HEK293 (cell line): ENCODE data around the gene CD44.

Experiments
- ATF2 ChIP-seq: fragments of 450-650 bp; formaldehyde crosslinking; IDR thresholded peaks from 2 replicates; pipeline ENCODE4 v1.5.1; 2016; ENCODE audit warnings: missing biosample characterization, missing genetic modification characterization, low read depth
- CTCF ChIP-seq: fragments of 450-650 bp; formaldehyde crosslinking; IDR thresholded peaks from 2 replicates; pipeline ENCODE4 v1.5.1; 2016; ENCODE audit warnings: missing biosample characterization, missing genetic modification characterization
- REST ChIP-seq: fragments of 450-650 bp; formaldehyde crosslinking; IDR thresholded peaks from 2 replicates; pipeline ENCODE4 v1.5.1; 2016; ENCODE audit warnings: missing biosample characterization, missing genetic modification characterization
- SP7 ChIP-seq: fragments of 450-650 bp; formaldehyde crosslinking; IDR thresholded peaks from 2 replicates; pipeline ENCODE4 v1.5.1; 2016; ENCODE audit warnings: missing biosample characterization, missing genetic modification characterization
- ZBTB17 ChIP-seq: fragments of 450-650 bp; formaldehyde crosslinking; IDR thresholded peaks from 2 replicates; pipeline ENCODE4 v1.5.1; 2016; ENCODE audit warnings: missing biosample characterization, missing genetic modification characterization
- ZBTB7A ChIP-seq: fragments of 450-650 bp; formaldehyde crosslinking; IDR thresholded peaks from 2 replicates; pipeline ENCODE4 v1.5.1; 2016; ENCODE audit warnings: low read depth, missing biosample characterization, missing genetic modification characterization
- ZNF174 ChIP-seq: fragments of 450-650 bp; formaldehyde crosslinking; IDR thresholded peaks from 2 replicates; pipeline ENCODE4 v1.5.0; 2017; ENCODE audit warnings: missing biosample characterization, mild to moderate bottlenecking, missing genetic modification characterization
- ZNF449 ChIP-seq: fragments of 450-650 bp; formaldehyde crosslinking; IDR thresholded peaks from 2 replicates; pipeline ENCODE4 v1.5.1; 2017; ENCODE audit warnings: missing biosample characterization, mild to moderate bottlenecking, missing genetic modification characterization, moderate library complexity
- ZNF701 ChIP-seq: fragments of 450-650 bp; formaldehyde crosslinking; IDR thresholded peaks from 2 replicates; pipeline ENCODE4 v1.5.1; 2016; ENCODE audit warnings: missing biosample characterization, missing genetic modification characterization

- TF ChIP-seq ZBTB7A: no peak
- TF ChIP-seq CTCF: no peak
- TF ChIP-seq ZBTB17: no peak
- TF ChIP-seq ZNF701 (tag by site-specific recombination): no peak
- no peak for TF ChIP-seq REST (tag by site-specific recombination)
- TF ChIP-seq ATF2: no peak
- TF ChIP-seq ZNF174 (tag by site-specific recombination): no peak
- TF ChIP-seq SP7: no peak
- peak; percentile 94 for TF ChIP-seq ZNF449 (tag by site-specific recombination)
Measured at GRCh38 chr11:35144136-35144741, 5.3 kb downstream of the CD44 start.
